RWPE2 (cell line): ENCODE measurements around the gene RABGAP1L.

ENCODE experiments used
- ATAC-seq: fragments of 200-7000 bp; cut with Tn5 transposase; 3 replicates; pipeline ENCODE4 v1.9.1; 2021; ENCODE audit warnings: low read depth
- DNase-seq: peaks from one replicate; pipeline ENCODE4 v3.0.0-alpha.2; 2020; ENCODE audit warnings: low spot score
- H3K27ac ChIP-seq: fragments of 450-650 bp; 2 replicates; pipeline ENCODE4 v1.5.1; 2017; ENCODE audit warnings: mild to moderate bottlenecking; ENCODE audit not compliant: poor library complexity, severe bottlenecking
- H3K27me3 ChIP-seq: fragments of 250-450 bp; sonication (Bioruptor Pico); 2 replicates; pipeline ENCODE4 v1.5.1; 2021; ENCODE audit warnings: mild to moderate bottlenecking, moderate library complexity; ENCODE audit not compliant: insufficient read depth, poor library complexity, severe bottlenecking
- H3K36me3 ChIP-seq: fragments of 250-450 bp; sonication (Bioruptor Pico); 2 replicates; pipeline ENCODE4 v1.5.1; 2020; ENCODE audit warnings: low read depth, mild to moderate bottlenecking, moderate library complexity
- H3K4me1 ChIP-seq: fragments of 250-450 bp; sonication (Bioruptor Pico); 2 replicates; pipeline ENCODE4 v1.5.1; 2021; ENCODE audit warnings: mild to moderate bottlenecking, moderate library complexity; ENCODE audit not compliant: insufficient read depth, poor library complexity, severe bottlenecking
- H3K4me3 ChIP-seq: fragments of 250-450 bp; sonication (Bioruptor Pico); 2 replicates; pipeline ENCODE4 v1.5.1; 2021; ENCODE audit warnings: mild to moderate bottlenecking, moderate library complexity; ENCODE audit not compliant: severe bottlenecking
- H3K9me3 ChIP-seq: fragments of 250-450 bp; sonication (Bioruptor Pico); 2 replicates; pipeline ENCODE4 v1.5.1; 2021; ENCODE audit warnings: mild to moderate bottlenecking, moderate library complexity; ENCODE audit not compliant: severe bottlenecking
- CTCF ChIP-seq: fragments of 450-650 bp; IDR thresholded peaks from one replicate; pipeline ENCODE4 v1.5.1; 2017; ENCODE audit warnings: mild to moderate bottlenecking, moderate library complexity; ENCODE audit not compliant: poor library complexity, severe bottlenecking

RABGAP1L gene

GRCh38 chr1:174398246-174398645, 238.9 kb downstream of the RABGAP1L start:
- TF ChIP-seq CTCF = no peak
- Histone ChIP-seq H3K9me3 (no peaks in the 10 kb centered on the region), H3K36me3 (no peaks in the 10 kb centered on the region), H3K4me1 (no peaks in the 10 kb centered on the region), H3K27me3 (no peaks in the 10 kb centered on the region), H3K4me3 (no peak overlapping the region), H3K27ac (no peak overlapping the region)
- ATAC-seq (no peak), DNase-seq (no peak)

GRCh38 chr1:174399211-174399610, 239.9 kb downstream of the RABGAP1L start:
- Histone ChIP-seq H3K36me3 (no peaks in the 10 kb centered on the region), H3K27ac (no peak overlapping the region)
- DNase-seq = no peak

GRCh38 chr1:174401075-174401474, 241.8 kb downstream of the RABGAP1L start:
- Histone ChIP-seq H3K4me3 (no peak overlapping the region), H3K36me3 (no peaks in the 10 kb centered on the region; the same call in 1 of the 2 replicates), H3K27ac (no peak overlapping the region), H3K27me3 (no peaks in the 10 kb centered on the region), H3K9me3 (no peaks in the 10 kb centered on the region), H3K4me1 (peaks cover 12% of the 10 kb centered on the region)
- DNase-seq (no peak), ATAC-seq (no peak)
- no peak for TF ChIP-seq CTCF

More at GRCh38 chr1:174399211-174399610, 239.9 kb downstream of the RABGAP1L start:
- H3K4me3 ChIP-seq = no peak overlapping the region
- no peaks in the 10 kb centered on the region for H3K4me1 ChIP-seq
- no peaks in the 10 kb centered on the region for H3K27me3 ChIP-seq
- no peaks in the 10 kb centered on the region for H3K9me3 ChIP-seq
- no peak for ATAC-seq
- no peak for TF ChIP-seq CTCF

GRCh38 chr1:174405219-174405618, 245.9 kb downstream of the RABGAP1L start:
- DNase-seq (no peak), ATAC-seq (peak; percentile 64)
- no peak overlapping the region for H3K27ac ChIP-seq
- H3K9me3 ChIP-seq = no peaks in the 10 kb centered on the region
- peaks cover 21% of the 10 kb centered on the region for H3K4me1 ChIP-seq
- no peaks in the 10 kb centered on the region for H3K27me3 ChIP-seq
- no peak for TF ChIP-seq CTCF
- no peak overlapping the region for H3K4me3 ChIP-seq
- no peaks in the 10 kb centered on the region; the same call in 1 of the 2 replicates for H3K36me3 ChIP-seq

GRCh38 chr1:174406421-174406820, 247.1 kb downstream of the RABGAP1L start:
- H3K9me3 ChIP-seq = peaks cover 1% of the 10 kb centered on the region
- DNase-seq = no peak
- no peak for TF ChIP-seq CTCF
- peak; percentile 71 for ATAC-seq
- H3K36me3 ChIP-seq = no peaks in the 10 kb centered on the region; the same call in 1 of the 2 replicates
- H3K27ac ChIP-seq = no peak overlapping the region
- peaks cover 21% of the 10 kb centered on the region for H3K4me1 ChIP-seq
- H3K4me3 ChIP-seq = no peak overlapping the region
- no peaks in the 10 kb centered on the region for H3K27me3 ChIP-seq
